IPS-11a (cell line): ENCODE measurements around the gene CHPF2.

ENCODE experiments used
- H3K4me3 ChIP-seq: one replicate; pipeline ENCODE4 v1.5.1; 2013; ENCODE audit warnings: low read depth, low read length, control low read depth

The CHPF2 gene

DNA sequence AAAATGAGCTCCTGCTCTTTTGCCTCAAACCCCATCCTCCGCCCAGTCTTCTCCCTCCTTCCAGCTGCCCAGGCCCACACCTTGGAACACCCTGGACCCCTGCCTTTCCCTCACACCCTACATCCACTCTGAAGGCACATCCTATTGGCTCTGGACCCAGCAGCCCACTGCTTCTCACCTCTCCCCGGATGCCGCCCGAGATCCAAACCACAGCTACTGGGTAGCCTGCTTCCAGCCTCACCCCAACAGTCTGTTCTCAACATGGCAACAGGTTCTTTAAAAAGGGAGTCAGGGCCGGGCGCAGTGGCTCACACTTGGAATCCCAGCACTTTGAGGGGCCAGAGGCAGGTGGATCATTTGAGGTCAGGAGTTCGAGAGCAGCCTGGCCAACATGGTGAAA, 25.7 kb downstream of the CHPF2 start:
- H3K4me3 ChIP-seq: no peak overlapping the region

DNA sequence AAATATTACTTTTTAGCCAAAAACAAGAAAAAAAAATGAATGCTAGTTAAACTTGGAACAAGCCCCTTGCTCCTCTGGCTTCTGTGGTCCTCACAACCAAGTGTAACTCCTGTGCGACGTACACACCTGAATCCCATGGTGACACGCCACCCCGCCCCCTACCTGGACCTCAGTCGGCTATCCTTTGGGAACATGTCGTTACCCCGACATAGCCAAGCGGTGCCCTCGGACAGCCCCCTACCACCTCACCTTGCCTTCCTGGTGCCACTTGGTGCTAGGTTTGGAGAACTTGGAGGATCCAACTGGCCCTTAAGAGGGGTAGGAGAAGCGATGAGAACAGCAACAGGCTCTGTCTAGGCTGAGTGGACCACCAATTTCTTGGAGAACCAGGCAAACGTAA, 28.2 kb downstream of the CHPF2 start:
- H3K4me3 ChIP-seq: no peak overlapping the region

DNA sequence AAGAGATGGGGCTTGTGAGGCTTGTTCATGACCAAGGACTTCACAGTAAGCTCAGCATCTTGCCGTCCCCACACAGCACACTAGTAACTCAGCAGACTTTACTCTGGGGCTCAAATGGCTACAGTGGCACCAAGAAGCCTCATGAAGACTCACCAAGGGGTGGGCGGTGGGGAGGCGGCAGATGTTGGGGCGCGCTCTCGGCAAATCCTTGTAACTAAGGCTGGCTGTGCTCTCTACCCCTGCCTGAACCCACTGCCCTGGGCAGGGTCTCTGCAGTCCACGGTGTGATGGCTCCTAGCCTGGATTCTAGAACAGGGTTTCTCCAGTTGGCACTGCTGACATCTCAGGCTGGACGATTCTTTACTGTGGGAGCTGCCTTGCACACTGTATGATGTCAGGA, 28.6 kb downstream of the CHPF2 start:
- no peak overlapping the region for H3K4me3 ChIP-seq

DNA sequence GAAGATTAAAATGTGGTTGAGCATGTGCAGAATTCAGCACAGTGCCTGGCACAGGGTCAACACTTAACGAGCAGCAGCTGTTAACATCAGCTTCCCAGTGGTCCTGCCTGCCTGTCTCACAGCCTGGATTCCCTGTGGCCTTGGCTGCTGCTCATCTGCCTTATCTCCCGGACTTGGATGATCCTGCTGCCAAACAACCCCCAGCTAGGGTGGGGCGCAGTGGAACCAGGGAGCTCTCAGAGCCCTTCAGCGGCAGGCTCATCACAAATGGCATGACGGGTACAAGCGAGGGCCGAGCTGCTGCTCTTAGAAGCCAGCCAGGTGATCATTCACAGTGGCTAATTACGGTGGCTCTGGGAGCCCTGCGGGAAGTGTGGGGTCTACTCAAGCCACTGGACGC, 29.2 kb downstream of the CHPF2 start:
- H3K4me3 ChIP-seq: no peak overlapping the region

DNA sequence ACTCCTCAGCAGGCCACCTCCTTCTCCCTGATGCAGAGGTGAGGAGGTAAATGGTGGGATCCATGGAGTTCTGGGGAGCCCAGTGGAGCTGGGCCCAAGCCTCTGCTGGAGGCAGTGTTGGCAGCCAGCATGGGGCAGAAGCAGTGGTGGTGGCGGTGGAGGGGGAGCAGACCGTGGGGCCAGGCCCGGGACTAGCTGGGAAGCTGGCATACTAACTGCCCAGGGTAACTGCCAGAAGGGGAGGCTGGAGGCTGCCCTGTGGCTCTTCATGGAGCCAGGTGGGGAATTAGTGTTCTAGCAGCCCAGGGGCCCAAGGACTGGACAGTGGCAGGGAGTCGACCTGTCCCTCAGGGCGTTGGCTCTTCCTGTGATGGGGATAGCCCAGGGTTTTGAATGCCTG, 32.3 kb downstream of the CHPF2 start:
- H3K4me3 ChIP-seq: no peak overlapping the region

DNA sequence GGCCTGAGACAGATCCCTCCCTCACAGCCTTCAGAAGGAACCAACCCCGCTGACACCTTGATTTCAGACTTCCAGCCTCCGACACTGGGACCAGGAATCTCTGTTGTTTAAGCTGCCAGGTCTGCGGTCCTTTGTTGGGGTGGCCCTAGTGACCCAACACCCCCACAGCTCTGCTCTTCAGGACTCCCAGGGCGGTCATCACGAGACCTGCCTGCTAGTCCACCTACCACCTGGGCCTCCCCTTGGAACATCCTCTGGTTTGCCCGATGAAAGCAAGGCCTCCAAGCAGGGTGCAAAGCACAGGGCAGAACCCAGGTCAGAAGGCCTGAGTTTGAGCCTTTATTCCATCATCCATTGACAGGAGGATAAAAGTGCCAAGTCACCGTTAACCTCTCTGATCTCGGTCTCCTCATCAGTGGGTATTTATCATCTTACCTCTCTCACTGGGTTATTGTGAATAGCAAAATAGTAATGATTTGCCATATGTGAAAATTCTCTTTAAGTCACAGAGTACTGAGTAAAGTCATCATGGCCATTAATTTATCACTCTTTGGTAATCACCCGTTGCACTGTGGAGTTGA, 33.2 kb downstream of the CHPF2 start:
- no peak overlapping the region for H3K4me3 ChIP-seq

DNA sequence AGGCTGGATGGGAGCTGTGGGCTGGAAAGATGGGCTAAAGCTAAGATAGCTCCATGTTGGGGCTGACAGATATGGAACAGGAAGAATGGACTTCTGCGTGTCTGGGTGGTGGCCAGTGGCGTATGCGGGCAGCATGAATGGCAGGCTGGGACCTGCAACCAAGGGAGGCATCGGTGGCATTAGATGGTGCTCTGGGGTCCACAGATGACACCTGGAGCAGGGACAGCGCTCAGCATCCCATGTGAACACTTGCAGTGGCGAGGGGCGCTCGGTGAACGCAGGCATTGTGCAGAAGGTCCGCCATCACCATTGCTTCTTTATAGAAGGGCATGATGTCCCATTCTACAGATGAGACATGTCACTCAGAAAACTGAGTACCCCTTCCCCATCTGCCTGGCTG, 37.2 kb downstream of the CHPF2 start:
- no peak overlapping the region for H3K4me3 ChIP-seq

DNA sequence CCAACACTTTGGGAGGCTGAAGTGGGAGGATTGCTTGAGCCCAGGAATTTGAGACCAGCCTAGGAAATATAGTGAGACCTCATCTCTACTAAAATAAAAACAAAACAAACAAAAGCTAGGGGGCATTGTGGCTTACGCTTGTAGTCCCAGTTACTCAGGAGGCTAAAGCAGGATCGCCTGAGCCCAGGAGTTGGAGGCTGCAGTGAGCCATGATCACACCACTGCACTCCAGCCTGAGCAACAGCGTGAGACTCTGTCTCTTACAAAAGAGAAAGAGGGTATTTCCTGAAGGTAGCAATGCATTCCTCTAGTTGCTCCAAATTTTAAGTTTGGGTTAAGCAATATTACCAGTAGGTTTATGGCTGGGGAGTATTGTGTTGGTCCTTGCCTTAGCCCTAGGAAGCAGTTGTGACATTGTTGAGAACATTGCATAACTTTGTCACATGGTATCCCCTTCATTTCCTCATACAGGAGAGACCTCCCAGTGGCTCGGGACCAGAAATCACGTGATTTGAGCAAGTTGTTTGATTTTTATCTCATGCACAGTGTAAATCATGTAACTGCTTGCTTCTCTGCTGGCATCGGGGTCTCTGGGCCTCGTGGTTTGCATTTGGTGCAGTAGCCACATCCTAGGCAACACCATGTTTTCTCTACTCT, 39.5 kb downstream of the CHPF2 start:
- no peak overlapping the region for H3K4me3 ChIP-seq

DNA sequence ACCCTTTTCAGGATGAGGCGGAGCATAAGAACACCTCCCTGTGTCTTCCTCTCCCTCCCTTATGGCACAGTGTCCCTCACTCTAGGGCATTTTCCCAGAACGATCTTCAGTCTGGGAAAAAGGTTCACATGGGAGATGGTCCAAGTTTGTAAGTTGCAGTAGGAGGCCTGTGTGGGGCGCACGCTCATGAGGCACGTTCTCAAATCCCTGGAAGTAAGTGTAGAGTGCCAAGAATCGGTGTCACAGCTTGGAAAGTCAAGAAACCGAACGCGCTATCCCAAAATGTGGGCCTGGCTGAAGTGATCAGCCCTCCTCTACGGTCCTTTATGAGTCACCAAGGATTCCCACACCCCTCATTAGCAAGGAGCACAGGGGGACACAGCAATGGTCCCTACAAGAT, 40.1 kb downstream of the CHPF2 start:
- no peak overlapping the region for H3K4me3 ChIP-seq

DNA sequence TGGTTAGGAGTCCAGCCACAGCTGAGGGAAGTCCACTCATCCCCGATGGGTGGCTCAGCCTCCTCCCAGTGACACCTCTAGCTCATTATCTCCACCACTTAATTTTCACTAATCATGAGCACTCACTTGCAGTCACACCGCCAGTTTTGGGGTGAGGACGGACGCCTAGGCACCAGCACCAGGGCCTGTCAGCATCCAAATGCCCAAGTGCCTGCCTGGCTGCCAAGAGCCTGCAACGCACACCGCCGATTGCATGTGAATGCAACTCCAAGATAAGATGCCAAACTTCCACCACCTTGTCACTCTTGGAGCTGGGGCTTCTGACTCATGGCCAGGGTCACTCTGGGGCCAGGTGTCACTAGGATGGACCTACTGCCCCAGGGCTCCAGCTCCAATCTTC, 40.6 kb downstream of the CHPF2 start:
- no peak overlapping the region for H3K4me3 ChIP-seq

DNA sequence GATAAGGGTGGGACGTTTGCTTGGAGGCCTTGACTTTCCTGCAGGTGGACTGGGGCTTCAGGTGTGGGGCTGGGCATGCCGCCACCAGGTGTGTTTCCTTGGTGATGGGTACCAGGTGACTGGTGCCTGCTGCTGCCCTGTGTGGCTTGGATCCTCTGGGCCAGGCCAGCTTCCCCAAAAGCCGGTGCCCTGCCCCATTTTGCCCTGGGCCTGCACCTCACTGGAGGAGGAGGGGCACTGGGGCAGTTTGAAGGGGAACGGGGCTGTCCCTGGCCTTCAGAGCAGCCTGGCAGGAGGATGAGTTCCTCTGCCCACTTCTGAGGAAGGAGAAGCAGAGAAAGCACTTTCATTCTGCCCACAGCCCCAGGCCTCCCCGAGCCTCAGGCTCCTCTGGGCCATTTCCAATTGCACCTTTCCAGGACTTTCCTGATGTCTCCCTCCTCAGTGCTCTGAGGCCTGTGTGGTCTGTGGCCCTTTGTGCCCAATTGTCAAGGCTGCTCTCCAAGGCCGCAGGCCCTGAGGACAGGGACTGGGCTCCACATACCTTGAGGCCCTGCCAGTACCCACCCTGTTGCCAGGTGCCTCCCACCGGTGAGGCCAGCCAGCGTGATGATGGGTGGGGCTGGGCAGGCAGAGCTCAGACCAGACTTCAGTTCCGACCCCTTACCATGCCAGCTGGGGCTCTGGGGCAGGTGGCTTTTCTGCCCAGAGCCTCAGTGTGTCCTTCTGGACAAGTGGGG, 41.5 kb downstream of the CHPF2 start:
- no peak overlapping the region for H3K4me3 ChIP-seq

DNA sequence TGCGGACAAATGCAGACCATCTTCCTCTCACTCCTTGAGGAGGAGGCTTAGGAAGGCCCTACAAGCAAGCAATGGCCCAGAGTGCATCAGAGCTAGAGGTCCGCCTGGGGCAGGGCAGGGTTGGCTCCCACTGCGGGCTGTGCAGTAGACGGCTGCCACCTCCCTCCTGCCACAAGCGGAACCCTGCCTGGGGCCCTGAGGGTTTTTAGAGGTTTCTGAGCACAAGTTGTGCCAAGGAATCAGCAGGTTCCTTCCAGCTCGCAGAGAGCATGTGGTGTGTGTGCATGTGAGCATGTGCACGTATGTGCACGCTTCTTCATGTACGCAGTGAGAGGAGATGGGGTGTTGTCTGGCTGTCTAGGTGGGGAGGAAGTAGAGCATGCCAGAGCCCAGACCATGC, 42.1 kb downstream of the CHPF2 start:
- H3K4me3 ChIP-seq: no peak overlapping the region

DNA sequence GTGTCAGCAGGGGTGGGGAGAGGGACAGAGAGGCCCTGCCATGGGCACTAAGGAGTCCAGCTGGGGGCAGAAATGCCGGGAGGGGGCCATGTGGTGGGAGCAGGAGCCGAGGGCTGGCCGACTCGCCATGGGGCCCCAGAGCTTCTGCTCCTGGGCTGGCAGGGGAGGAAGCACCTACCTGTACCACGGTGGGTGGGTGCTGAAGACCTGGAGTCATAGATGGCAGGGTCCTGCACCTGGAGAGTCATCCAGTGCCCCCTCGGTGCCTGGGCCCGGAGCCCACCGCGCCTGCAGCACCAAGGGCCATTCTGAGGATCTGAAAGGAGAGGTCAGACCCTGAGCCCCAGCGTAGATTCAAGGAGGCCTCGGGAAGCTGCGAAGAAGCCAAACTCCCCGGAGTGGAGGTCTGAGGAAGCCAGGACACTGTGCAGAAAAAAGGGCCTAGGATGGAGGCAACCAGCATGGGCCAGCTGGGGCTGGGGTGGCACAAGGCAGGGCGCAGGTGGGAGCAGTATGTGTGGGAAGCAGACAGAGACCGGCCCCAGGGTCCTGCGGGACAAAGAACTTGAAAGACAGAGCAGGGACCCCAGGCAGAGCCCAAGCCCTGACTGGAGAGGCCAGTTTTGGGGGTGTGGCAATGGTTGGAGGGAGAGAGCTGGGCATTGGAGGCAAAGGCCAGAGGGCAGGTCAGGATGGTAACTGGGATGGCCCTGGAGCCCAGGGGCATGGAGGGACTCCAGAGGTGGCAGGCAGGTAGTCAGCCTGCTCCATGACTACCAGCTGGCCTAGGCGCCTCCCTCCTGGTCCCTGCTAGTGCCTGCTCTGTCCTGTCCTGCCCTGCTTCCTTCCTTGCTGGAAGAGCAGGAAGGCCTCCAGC, 42.9 kb downstream of the CHPF2 start:
- H3K4me3 ChIP-seq: no peak overlapping the region

DNA sequence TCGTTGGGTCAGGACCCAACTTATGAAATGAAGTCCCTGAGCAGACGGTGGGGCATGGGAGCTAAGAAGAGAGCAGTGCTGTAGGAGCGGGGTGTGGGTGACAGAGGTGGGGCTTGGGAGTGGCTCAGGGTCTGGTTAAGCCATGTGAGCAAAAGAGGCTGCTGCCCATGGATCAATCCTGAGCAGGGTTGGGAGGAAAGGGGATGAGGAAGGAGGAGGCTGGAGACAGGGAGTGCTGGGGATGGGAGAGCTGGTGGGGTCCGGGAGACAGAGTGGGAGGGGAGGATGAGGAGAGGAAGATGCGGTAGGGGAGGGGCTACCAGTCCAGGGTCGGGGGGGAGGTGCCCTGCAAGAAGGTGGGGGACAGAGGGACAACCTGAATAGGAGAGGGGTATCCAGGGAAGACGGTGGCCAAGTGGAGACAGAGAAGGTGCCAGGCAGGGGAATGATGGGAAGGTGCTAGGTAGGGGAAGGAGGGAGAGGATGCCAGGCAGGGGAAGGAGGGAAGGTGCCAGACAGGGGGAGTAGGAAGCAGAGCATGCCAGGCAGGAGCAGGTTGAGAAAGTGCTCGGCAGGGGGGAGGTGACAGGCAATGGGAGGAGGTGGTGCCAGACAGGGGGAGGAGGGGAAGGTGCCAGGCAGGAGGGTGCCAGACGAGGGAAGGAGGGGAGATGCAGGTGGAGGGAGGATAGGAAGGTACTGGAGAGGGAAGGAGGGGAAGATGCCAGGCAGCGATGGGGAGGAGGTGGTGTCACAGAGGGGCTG, 43.7 kb downstream of the CHPF2 start:
- no peak overlapping the region for H3K4me3 ChIP-seq

DNA sequence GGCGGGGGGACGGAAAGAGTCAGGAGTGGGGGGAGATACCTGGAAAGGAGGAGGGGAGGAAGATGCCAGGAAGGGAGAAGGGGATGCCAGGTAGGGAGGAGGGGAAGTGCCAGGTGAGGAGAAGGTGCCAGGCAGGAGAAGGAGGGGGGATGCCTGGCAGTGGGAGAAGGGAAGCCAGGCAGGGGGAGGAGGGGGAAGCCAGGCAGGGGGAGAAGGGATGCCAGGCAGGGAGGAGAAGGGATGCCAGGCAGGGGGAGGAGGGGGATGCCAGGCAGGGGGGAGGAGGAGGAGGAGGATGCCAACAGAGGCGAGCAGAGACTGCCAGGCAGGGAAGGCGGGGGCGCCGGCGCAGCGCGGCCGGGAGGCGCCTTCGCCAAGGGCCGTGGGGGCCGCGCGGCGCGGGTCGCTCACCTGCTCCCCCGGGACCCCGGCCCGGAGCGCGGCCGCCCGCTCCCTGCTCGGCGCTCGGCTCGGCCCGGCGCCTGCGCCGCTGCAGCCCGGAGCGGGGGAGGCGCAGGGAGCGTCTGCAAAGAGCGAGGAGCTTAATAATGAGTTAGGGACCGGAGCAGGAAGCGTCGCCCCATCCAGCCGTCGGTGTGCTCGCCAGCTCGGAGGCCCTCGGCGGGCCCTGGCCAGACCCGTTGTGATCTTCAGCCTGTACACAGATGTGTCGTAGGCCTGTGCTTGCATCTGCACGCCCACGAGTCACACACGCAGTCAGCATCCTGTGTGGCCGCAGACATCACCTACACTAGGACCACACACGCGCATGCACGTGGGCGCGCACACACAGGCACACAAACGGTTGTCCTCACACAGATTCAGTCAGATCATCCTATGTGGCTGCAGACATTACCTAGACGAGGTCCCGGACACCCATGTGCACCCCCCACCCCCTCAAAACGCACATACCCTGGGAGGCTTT, 44.6 kb downstream of the CHPF2 start:
- peak overlapping the region; percentile 30 for H3K4me3 ChIP-seq

DNA sequence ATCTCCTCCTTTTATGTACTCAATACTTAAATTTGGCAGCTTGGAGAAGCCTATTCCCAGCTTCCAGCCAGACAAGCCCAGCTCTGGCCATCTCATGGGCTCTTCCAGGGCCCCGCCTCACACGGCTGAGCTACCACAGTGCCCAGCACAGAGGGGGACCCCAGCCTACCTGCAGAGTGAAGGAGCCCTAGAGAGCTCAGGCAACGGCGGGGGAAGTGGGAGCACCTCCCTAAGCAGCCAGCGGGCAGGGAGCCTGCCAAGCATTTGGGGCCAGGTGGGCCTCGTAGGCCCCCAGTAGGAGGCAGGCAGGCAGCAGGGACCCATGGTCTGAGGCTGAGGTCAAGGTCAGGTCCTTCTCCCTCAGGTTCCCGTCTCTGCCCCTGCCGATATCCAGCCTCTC, 45.3 kb downstream of the CHPF2 start:
- no peak overlapping the region for H3K4me3 ChIP-seq

DNA sequence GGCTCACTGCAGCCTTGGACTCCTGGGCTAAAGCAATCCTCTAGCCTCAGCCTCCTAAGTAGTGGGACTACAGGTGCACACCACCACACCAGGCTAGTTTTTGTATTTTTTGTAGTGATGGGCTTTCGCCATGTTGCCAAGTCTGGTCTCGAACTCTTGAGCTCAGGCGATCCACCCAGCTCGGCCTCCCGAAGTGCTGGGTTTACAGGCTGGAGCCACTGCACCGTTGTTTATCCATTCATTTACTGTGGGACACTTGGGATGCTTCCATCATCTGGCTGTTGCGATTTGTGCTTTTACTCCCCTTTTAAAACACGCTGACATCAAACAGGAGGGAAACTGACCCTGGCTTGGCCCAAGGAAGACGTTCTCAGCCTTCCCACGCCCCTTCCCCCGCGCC, 46.7 kb downstream of the CHPF2 start:
- H3K4me3 ChIP-seq: no peak overlapping the region

DNA sequence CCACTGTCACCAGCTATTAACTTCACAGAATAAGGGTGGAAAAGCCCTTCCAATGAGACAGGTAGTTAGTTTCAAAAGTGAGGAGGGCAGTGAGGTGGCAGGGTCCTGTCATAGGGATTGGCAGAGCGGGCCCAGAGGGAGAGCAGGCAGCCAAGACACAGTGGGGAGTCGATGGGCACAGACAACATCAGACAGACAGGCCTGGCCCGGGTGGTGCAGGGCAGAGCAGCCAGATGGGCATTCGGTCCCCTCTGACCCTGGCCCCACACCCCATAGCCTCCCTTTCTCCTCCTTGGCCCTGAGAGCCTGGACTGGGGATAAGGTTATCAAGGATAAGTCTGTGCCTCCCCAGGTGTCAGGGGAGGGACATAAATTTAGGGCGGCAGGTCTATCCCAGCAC, 47.6 kb downstream of the CHPF2 start:
- H3K4me3 ChIP-seq: no peak overlapping the region

DNA sequence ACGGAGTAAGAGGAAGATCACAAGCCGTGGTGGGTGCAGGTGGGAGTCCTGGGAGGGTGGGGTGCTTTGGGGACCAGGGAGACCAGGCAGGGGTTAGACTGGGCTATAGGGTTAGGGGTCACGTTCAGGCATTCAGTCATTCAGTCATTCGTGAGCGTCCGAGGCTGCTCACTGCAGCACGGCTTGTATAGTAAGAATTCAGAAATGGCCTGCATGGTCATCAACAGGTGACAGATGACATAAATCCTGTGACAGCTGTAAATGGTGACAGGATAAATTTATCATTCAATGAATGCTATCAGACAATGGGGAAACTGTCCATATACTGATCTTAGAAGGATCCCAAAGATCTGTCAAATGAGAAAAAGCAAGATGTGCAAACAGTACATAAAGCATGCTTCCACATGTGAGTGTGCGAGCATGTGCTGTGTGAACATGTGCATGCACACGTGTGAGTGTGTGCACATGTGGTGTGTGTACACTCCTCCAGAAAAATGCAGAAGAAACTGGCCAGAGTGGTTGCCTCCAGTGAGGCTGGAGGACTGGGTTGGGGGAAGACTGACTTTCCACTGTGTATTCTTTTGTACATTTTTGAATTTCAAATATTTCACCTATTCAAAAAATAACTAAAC, 48.2 kb downstream of the CHPF2 start:
- no peak overlapping the region for H3K4me3 ChIP-seq
